Testis (tissue), 2 donors: Measurements from ENCODE around the gene C16orf87.
"Not testable (repeated sequence)": the region's sequence is repeated elsewhere in the genome, so short reads cannot be mapped to it uniquely, and the experiment has no call there.

Experiments used
- POLR2A ChIP-seq: fragments of 450-650 bp; IDR thresholded peaks from one replicate; pipeline ENCODE4 v1.6.1; 2017; ENCODE audit warnings: antibody characterized with exemption, mild to moderate bottlenecking, moderate library complexity
- TF ChIP-seq, protein P1 (sequence below), 3 experiments: fragments of 450-650 bp in 2 of 3; fragments of 200-600 bp in 1 of 3; sonication (generic) in 1 of 3; IDR thresholded peaks; one replicate each; pipeline ENCODE4 v1.5.1; 2016 to 2019; ENCODE audit warnings: antibody characterized with exemption in 3 of 3, mild to moderate bottlenecking in 2 of 3, moderate library complexity in 1 of 3

DNA sequence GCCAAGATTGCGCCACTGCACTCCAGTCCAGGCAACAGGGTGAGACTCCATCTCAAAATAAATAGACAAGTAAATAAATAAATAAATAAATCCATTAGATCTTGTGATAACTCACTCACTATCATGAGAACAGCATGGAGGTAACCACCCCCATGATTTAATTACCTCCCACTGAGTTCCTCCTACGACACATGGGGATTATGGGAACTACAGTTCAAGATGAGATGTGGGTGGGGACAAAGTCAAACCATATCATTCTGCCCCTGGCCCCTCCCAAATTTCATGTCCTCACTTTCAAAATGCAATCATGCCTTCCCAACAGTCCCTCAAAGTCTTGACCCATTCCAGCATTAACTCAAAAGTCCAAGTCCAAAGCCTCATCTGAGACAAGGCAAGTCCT lies 36.5 kb upstream of the C16orf87 start:
- TF ChIP-seq, protein P1, sequence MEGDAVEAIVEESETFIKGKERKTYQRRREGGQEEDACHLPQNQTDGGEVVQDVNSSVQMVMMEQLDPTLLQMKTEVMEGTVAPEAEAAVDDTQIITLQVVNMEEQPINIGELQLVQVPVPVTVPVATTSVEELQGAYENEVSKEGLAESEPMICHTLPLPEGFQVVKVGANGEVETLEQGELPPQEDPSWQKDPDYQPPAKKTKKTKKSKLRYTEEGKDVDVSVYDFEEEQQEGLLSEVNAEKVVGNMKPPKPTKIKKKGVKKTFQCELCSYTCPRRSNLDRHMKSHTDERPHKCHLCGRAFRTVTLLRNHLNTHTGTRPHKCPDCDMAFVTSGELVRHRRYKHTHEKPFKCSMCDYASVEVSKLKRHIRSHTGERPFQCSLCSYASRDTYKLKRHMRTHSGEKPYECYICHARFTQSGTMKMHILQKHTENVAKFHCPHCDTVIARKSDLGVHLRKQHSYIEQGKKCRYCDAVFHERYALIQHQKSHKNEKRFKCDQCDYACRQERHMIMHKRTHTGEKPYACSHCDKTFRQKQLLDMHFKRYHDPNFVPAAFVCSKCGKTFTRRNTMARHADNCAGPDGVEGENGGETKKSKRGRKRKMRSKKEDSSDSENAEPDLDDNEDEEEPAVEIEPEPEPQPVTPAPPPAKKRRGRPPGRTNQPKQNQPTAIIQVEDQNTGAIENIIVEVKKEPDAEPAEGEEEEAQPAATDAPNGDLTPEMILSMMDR (IDR thresholded peaks at IDR 0.05): not testable (repeated sequence)
- not testable (repeated sequence) for TF ChIP-seq POLR2A
